CD4-positive, alpha-beta T cell treated with Interferon alpha-2 for 1 hour (primary cell): ENCODE data around the gene OVOL2.
"Not testable (repeated sequence)": the region's sequence is repeated elsewhere in the genome, so short reads cannot be mapped to it uniquely, and the experiment has no call there.

Experiments used
- DNase-seq, 2 donors: peaks; one replicate each; pipeline ENCODE4 v3.0.0-alpha.2; 2020 to 2022

The OVOL2 gene

DNA sequence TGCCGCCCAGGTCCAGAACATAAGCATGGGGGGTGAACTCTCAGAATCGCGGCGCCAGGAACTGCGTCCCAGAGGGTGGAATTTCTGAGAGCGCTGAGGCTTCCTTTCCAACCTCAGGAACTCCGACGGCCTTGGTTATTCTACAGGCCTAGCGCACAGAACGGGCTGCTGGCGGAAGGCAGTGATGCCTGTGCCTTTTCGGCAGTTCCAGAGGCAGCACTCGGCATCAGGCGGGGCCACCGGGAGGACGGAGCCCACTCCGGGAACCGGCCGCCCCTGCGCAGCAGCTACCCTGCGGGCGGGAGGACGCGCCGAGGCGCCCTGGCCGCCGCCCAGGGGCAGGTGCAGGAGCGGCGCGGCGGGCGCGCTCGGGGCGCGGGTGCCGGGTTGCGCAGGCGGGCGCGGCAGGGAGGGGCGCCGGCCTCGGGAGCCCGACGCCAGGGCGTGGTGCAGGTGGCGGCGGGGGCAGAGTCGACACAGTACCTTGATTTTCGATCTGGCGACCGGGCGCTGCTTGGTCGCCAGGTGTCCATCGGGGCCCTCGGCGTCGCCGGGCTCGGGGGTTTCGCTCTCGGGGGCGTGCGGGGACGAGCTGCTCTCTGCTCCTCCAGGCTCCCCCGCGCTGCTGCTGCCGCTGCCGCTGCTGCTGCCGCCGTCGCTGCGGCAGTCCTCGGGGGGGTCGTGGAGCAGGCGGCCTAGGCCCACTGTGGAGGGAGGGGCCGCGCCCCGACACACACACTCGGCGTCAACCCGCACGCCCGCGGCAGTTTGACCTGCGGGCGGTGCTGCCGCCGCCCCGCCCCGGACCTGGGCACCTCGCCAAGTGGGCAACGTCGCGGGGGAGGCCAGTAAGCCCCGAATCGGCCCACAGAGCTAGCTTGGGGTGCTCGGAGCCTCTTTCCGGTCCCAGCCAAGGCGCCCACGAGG, 1.3 kb downstream of the OVOL2 start:
- no peak for DNase-seq

DNA sequence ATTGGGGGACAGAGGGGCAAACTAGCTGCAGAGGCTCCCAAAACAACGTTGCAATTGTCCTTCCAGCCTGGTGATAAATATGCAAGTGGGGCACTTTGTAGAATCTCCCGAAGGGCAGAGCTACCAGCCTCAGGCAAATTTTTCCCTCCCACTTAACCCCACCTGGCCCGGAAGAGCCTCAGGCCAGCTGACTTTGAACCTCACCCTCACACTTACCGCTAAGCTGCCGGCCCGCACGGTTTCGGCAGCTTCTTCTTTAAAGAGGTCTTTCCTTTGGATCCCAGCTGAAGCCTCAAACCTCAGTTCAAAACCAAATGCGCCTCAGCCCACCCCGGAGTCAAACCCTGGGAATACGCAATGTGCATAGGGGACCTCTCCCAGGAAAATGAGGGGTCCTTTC, 2.5 kb downstream of the OVOL2 start:
- no peak for DNase-seq

DNA sequence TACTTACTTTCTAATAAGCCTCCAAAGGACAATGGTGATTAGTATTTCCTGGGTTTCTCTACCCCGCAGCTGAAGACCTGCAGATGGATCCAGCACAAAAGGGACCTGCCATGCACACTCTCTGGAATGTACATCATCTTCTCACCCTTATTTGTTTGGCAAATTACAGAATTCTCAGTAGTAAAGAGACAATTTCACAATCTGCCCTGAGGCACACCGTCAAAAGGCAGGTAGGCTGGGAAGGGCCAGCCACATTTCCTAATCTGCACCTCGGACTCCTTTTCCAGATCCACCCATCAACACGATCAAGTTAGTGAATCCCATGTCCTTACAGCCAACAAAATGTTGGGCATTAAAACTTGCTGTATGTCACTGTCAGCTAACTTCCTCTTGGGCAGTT, 4.9 kb downstream of the OVOL2 start:
- no peak for DNase-seq

DNA sequence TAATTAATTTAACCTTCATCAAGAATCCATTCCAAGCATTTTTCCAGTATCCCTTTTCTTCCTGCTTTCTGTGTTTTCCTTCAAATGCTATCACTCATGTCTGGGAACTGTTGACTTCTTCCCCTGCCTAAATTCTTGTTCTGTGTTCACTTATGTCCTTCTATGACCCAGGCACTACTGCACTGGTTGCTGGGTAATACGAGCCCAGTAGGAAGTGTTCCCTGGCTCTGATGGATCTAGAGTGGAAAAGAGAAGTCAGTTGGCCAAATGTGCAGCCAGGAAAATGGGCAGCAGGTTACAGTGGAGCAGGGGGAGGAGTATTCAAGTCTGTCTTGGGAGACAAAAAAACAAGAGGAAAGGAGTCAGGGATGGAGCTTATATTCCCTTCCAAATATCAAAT, 7.1 kb downstream of the OVOL2 start:
- no peak for DNase-seq

DNA sequence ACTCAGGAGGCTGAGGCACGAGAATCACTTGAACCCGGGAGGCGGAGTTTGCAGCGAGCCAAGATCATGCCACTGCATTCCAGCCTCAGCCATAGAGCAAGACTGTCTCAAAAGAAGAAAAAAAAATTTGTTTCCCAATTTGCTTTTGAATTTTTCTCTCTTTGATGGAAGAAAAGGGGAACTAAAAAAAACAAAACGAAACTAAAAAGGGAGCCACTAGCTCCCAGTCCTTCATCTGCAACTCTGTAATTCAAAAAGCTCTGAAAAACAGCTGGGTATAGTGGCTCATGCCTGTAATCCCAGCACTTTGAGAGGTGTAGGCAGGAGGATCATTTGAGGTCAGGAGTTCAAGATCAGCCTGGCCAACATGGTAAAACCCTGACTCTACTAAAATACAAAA, 9.5 kb downstream of the OVOL2 start:
- DNase-seq, result no peak

DNA sequence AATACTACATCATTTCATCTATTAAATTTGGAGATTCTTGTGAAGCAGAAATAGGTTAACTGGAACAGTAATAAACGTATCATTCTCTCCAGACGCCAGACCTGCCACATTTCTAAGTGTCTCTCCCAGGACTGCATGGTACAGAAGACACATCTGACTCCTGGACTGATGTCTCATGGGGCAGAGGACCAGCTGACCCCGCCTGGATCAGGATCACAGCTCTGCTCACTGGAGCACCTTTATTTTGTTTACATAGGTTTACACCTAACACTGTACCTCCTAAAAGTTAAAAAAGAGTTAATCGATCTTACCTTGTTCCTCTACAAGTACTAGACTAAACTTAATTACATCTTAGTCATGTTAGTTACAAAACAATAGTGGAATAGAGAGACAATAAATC, 11.2 kb downstream of the OVOL2 start:
- DNase-seq, result no peak

DNA sequence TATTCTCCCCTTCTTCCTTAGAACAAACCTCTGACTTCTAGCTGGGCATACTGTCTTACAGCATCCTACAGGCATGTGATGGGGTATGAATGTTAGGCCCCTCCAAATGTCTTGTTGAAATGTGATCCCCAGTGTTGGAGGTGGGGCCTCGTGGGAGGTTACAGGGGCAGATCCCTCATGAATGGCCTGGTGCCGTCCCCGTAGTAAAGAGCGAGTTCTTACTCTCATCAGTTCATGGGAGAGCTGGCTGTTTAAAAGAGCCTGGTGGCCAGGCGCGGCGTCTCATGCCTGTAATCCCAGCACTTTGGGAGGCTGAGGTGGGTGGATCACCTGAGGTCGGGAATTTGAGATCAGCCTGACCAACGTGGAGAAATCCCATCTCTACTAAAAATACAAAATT, 15.5 kb downstream of the OVOL2 start:
- DNase-seq, result no peak

DNA sequence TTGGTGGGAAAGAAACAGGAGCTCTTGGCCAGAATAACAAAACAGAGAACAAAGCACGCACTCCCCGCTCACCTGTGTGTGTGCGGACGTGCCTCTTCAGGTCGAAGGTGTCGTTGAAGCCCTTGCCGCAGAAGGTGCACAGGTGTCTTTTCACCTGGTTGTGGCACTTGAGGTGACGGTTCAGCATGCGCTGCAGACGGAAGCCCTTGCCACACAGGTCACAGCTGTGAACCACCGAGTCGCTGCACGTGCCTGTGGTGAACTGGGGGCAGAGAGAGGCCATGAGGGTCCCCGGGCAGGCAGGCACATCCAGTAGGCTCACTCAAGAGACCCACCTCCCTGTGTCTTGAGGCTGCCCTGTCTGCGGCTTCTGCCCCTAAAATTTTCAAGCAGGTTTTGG, 16.3 kb downstream of the OVOL2 start:
- DNase-seq, result no peak

DNA sequence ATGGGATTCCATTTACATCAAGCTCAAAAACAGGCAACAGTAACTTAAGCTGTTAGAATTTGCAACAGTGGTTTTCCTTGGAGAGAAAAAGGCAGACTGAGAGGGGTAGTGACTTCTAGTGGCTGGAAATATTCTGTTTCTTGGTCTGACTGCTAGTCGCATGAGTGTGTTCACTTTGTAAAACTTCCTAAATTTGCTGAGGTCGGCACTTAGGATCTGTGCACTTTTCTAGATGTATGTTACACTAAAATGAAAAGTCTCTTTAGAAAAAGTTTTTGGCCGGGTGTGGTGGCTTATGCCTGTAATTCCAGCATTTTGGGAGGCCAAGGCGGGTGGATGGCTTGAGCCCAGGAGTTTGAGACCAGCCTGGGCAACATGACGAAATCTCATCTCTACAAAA, 18.7 kb downstream of the OVOL2 start:
- no peak for DNase-seq

DNA sequence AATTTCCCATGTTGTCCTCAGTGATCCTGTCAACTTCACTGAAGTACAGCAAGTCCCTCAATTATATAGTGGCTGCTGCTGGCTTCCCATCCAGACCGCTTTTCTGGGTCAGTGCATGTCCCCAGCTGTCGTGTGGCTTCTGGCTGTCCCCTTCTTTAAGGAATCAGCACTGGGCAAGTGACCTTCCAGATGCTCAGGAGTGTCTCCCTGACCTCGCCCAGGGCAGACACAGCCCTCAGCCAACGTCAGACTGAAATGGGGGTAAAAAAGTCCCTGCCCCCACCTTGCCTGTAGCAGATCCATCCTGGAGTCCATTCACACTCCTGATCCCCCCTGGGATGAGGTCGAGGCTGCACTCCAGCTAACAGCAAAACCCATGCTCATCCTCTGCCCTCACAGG, 23.7 kb downstream of the OVOL2 start:
- DNase-seq, result no peak

DNA sequence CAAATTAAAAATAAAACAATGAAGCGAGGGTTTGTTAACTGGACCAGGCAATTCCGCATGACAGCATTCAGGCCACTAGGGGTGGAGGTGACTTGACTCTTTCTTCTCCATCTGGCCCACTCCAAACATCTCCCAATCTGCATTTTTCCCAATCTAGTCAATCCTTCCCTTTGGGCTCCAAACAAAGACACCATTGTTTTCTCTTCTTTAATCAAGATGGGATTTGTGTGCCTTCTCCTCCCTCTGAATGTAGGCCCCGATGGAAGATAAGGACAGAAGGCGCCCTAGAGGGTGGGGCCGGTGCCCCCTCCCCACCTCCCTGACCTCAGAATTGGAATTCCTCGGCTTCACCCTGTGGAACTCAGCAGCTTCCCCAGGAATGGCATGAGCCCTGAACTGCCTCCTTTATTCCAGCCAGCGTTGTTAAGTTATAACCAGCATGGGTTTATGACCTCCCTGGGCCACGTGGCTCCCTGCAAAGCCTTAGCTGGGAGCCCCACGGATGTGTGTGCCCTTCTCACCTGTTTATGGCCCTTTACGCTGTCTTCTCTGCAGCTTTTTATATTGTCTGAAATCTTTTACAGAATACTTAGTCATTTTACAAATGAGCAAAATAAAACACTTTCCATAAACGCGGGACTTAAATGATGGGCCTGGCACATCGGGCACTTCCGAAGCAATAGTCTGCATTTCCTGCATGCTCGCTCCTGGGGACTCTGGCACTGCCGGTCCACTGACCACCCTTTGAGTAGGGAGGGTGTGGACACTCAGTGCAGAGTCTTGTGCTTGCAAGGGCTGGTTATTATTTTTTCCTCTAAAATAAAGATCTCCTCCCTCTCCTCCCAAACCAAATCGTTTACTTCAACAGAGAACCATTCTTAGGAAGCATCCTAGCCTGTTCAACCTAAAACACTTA, 24.5 kb downstream of the OVOL2 start:
- no peak for DNase-seq

DNA sequence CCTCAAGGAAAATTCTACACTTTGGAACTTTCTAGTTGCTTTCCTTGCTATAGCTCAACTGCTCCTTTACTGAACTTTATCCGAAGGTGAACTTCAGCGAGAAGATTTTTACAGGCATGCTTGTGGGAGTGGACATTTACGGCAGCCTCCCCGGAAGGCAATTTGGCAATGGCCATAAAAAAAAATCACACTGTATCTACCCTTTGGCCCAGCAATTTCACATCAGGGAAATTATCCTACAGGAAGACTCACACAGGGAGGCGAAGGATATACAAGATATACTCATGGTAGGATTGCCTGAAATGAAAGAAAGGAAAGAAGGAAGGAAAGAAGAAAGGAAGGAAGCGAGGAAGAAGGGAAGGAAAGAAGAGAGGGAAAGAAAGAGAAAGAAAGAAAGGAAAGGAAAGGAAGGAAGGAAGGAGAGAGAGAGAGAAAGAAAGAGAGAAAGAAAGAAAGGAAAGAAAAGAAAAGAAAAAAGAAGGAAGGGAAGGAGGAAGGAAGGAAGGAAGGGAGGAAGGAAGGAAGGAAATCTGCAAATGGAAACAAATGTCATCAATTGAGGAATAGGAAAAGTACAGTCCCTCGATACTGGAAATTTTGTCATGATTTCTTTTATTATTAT, 25.7 kb downstream of the OVOL2 start:
- no peak for DNase-seq

DNA sequence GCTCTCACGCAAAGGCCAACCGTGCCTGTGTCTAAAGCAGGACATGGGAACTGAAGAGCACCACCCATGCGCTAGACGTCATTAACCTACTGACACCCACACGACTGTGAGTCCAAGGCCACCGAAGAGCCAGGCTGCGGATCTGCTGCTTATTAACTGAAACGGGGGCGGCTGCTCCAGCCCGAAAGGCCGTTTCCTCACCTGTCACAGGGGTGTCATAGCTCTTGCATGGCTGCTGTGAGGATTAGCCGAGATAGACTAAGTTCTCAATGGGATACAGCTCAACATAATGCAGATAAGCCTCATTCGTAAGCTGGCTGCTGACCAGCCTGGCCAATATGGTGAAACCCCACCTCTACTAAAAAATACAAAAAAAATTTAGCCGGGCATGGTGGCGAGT, 26.7 kb downstream of the OVOL2 start:
- DNase-seq, result no peak

DNA sequence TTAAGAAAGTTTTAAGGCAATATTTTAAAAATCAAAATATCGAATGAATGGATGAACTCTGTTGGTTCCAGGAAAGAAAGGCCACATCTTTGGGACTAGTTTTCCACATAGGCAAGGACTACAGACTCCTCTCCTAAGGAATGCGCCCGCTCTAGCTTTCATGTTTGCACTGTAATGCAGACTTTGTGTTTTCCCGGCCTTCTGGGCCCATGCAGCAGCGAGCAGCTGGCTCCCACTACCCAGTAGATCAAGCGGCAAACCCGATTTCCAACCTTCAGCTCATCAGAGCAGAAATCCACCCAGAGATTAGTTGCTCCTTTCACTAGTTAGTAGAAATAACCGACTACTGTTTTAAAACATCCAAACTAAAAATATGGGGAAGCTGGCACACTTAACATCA, 27.7 kb downstream of the OVOL2 start:
- DNase-seq, result no peak

DNA sequence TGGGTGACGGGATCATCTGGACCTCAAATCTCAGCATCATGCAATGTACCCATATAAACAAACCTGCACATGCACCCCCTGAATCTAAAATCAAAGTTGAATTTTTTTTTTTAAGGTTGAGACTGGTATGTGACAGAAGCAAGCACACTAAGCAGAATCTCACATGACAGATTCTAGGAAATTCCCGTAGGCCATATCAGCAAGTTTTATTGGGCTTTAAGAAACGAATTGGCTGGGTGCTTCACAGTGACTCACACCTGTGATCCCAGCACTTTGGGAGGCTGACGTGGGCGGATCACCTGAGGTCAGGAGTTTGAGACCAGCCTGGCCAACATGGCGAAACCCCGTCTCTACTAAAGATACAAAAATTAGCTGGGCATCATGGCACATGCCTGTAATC, 30.7 kb downstream of the OVOL2 start:
- DNase-seq, result not testable (repeated sequence)

DNA sequence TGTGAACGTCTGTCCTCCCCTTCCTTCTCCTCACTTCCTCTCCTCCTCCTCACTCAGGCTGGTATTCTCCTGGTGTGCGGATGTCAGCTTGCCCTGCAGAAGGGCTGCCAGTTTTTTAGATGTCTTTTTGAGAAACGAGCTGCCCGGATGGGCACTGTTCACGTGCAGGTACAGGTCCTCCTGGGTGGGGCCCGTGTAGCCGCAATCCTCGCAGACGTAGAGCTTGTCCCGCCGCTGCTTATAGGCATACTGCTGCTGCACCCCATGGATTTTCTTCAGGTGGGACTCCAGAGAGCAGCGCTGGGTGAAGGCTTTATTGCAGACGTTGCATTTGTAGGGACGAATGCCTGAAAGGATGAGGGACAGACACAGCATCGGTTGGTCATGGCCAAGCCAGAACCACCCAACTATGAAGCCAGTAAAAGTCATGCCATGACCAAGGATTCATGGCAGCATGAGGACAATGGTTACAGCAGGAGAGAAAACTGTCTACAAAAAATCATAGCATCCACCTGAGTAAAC, 33.0 kb downstream of the OVOL2 start:
- no peak for DNase-seq

DNA sequence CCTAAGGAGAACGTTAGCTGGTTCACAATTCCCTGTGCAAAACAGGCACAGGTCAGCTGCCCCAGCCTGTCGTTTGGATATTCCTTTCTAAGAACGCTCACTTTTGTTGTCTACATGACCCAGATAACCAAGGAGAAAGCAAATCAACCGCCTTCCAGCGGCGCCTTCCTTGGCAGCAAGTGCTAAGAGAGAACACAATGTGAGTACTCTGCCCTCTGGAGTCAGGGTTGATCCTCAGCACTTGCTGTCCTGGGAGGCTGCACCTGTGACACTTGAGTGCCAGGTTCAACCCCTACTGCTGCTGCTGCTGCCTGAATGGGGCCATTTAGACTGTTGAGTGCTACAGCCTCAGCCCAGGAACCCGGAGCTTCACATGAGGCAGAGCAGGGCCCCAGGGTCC, 36.8 kb downstream of the OVOL2 start:
- DNase-seq, result no peak

DNA sequence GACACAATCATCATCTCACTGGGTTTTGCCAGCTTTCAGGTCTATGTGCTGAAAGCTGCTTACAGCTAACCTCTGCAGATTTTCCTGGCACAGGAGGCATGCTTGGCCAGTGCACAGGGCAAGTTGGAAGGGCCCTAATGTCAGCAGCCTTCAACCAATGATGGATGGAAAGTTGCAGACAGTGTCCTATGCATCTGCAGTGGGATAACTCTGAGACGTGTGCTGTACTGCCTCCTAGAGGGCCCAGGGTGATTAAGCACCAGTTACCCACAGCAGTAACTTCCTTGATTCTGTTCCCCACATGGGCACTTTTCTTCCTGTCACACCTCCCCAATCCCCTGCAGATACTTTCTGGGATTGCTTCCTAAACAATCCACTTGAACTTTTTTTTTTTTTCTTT, 38.6 kb downstream of the OVOL2 start:
- peak; percentile 9 to 10 for DNase-seq

DNA sequence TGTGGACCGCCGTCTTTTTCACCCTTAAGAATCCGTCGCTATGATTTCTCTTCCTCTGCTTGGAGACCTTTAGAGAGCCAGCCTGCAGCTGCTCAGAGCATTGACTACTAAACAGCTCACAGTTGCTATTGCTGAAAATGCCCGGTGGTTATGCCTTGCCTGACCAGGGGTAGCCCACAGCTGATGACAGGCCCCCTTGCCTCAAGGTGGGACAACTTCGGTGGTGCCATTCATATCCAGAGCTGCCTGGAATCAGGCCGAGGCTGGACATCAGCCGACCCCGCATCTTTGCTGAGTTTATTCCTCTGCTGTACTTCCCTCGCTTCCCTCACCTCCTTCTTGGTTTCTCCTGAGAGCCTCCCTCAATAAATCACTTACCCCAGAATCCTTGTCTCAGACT, 39.6 kb downstream of the OVOL2 start:
- DNase-seq, result no peak

DNA sequence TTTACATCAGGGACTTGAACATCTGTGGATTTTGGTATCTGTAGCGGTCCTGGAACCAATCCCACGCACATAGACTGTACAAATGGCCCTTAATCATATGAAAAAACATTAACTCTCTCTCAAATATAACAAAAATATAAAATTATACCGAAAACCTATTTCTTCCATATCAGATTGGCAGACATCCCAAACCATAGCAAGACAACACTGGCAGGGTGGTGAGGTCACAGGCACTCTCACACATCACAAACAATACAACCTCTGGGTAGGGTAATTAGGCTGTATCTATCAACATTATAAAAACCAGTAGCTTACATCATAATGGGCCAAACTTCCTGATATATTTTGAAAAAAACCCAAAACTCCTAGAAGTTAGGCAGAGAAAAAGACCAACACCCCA, 40.9 kb downstream of the OVOL2 start:
- DNase-seq, result no peak

DNA sequence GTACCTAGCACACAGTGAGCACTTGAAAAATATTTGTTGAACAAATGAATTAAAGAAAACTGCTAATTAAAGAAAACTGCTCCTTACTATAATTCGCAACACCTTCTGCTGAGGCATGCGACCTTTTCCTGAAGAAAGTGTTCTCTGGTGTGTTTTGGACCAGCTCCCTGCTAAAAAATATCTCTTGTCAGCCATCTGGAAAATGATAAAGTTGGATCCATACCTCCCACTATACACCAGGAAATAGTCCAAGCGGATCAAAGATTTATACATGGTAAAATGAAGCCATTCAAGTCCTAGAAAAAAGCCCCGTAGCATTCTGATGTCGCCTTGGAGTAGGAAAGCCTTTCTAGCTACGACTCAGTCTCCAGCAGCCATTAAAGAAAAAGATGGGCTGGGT, 43.3 kb downstream of the OVOL2 start:
- no peak for DNase-seq

DNA sequence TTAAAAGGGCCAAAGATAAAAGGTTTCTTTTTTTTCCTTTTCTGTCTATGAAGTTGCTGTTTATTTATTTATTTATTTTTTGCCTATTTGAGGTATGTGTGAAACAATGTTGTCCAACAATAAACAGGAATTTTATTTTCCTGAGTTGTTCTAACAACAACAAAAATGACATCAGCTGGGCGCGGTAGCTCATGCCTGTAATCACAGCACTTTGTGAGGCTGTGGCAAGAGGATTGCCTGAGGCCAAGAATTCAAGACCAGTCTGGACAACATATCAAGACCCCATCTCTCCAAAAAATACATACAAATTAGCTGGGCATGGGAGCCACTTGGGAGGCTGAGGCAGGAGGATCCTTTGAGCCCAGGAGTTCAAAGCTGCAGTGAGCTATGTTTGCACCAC, 44.8 kb downstream of the OVOL2 start:
- no peak for DNase-seq

DNA sequence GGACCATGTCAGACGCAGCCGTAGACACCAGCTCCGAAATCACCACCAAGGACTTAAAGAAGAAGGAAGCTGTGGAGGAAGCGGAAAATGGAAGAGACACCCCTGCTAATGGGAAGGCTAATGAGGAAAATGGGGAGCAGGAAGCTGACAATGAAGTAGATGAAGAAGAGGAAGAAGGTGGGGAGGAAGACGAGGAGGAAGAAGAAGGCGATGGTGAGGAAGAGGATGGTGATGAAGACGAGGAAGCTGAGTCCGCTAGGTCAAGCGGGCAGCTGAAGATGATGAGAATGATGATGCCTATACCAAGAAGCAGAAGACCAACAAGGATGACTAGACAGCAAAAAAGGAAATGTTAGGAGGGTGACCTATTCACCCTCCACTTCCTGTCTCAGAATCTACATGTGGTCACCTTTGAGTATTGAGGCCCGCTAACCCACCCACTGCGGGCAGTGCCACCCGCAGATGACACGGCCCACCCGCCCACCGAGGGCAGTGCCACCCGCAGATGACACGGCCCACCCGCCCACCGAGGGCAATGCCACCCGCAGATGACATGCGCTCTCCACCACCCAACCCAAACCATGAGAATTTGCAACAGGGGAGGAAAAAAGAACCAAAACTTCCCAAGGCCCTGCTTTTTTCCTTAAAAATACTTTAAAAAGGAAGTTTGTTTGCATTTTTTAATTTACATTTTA, 45.6 kb downstream of the OVOL2 start:
- no peak for DNase-seq
